Parathyroid adenoma (tissue), 2 donors: ENCODE measurements around the gene CYP26B1.

Source experiments
- H2AFZ ChIP-seq: fragments of 300-600 bp; sonication (generic); one replicate; pipeline ENCODE4 v1.7.0; 2017; ENCODE audit warnings: antibody characterized with exemption, mild to moderate bottlenecking
- H3K27ac ChIP-seq: fragments of 300-600 bp; sonication (generic); one replicate; pipeline ENCODE4 v1.7.0; 2017
- H3K27me3 ChIP-seq: fragments of 300-600 bp; sonication (generic); one replicate; pipeline ENCODE4 v1.7.0; 2017; ENCODE audit warnings: low read length; ENCODE audit not compliant: control insufficient read depth, insufficient read depth
- H3K36me3 ChIP-seq: fragments of 300-600 bp; sonication (generic); one replicate; pipeline ENCODE4 v1.7.0; 2017; ENCODE audit warnings: low read length; ENCODE audit not compliant: control insufficient read depth, insufficient read depth
- H3K4me1 ChIP-seq: fragments of 300-600 bp; sonication (generic); one replicate; pipeline ENCODE4 v1.7.0; 2017; ENCODE audit warnings: control low read depth
- H3K4me2 ChIP-seq: fragments of 300-600 bp; sonication (generic); one replicate; pipeline ENCODE4 v1.7.0; 2017; ENCODE audit warnings: low read length
- H3K4me3 ChIP-seq: fragments of 300-600 bp; sonication (generic); one replicate; pipeline ENCODE4 v1.7.0; 2017; ENCODE audit warnings: low read depth, low read length
- H3K79me2 ChIP-seq: fragments of 300-600 bp; sonication (generic); one replicate; pipeline ENCODE4 v1.7.0; 2017; ENCODE audit warnings: control low read depth
- H3K9ac ChIP-seq: fragments of 300-600 bp; sonication (generic); one replicate; pipeline ENCODE4 v1.7.0; 2017; ENCODE audit warnings: mild to moderate bottlenecking
- H3K9me3 ChIP-seq: fragments of 300-600 bp; sonication (generic); one replicate; pipeline ENCODE4 v1.7.0; 2017; ENCODE audit warnings: low read length; ENCODE audit not compliant: control insufficient read depth
- CTCF ChIP-seq: fragments of 300-600 bp; sonication (generic); IDR thresholded peaks from one replicate; pipeline ENCODE4 v1.7.0; 2017; ENCODE audit warnings: antibody characterized with exemption, mild to moderate bottlenecking
- donor health status: primary hyperparathyroidism.

Gene CYP26B1

GRCh38 chr2:72141032-72141645 lies 6.5 kb downstream of the CYP26B1 start:
- H3K4me3 ChIP-seq = no peak overlapping the region
- TF ChIP-seq CTCF = no peak
- peaks cover 3% of the 10 kb centered on the region for H3K4me1 ChIP-seq
- no peak overlapping the region for H3K9ac ChIP-seq
- no peaks in the 10 kb centered on the region for H3K79me2 ChIP-seq
- no peak overlapping the region for H3K4me2 ChIP-seq
- H2AFZ ChIP-seq = no peak overlapping the region
- no peak overlapping the region for H3K27ac ChIP-seq
- no peaks in the 10 kb centered on the region for H3K27me3 ChIP-seq
- no peaks in the 10 kb centered on the region for H3K36me3 ChIP-seq
- H3K9me3 ChIP-seq = no peaks in the 10 kb centered on the region

- Histone ChIP-seq H3K9me3 (no peaks in the 10 kb centered on the region), H3K4me3 (no peak overlapping the region), H3K4me2 (no peak overlapping the region), H3K36me3 (no peaks in the 10 kb centered on the region), H3K9ac (no peak overlapping the region), H3K27ac (no peak overlapping the region), H3K27me3 (no peaks in the 10 kb centered on the region), H3K79me2 (no peaks in the 10 kb centered on the region), H3K4me1 (peaks cover 3% of the 10 kb centered on the region), H2AFZ (no peak overlapping the region)
- no peak for TF ChIP-seq CTCF
Measured at GRCh38 chr2:72140621-72140960, 7.1 kb downstream of the CYP26B1 start.

- H2AFZ ChIP-seq = no peak overlapping the region
- H3K4me1 ChIP-seq = peaks cover 3% of the 10 kb centered on the region
- no peaks in the 10 kb centered on the region for H3K9me3 ChIP-seq
- H3K27me3 ChIP-seq = no peaks in the 10 kb centered on the region
- no peak overlapping the region for H3K4me3 ChIP-seq
- H3K79me2 ChIP-seq = no peaks in the 10 kb centered on the region
- TF ChIP-seq CTCF = no peak
- no peaks in the 10 kb centered on the region for H3K36me3 ChIP-seq
- H3K4me2 ChIP-seq = no peak overlapping the region
- no peak overlapping the region for H3K9ac ChIP-seq
- no peak overlapping the region for H3K27ac ChIP-seq
Measured at GRCh38 chr2:72139874-72140620, 7.6 kb downstream of the CYP26B1 start.

- Histone ChIP-seq H3K9me3 (no peaks in the 10 kb centered on the region), H3K36me3 (no peaks in the 10 kb centered on the region), H2AFZ (no peak overlapping the region), H3K4me2 (no peak overlapping the region), H3K27ac (no peak overlapping the region), H3K79me2 (no peaks in the 10 kb centered on the region), H3K27me3 (no peaks in the 10 kb centered on the region), H3K4me1 (no peaks in the 10 kb centered on the region), H3K9ac (no peak overlapping the region), H3K4me3 (no peak overlapping the region)
- no peak for TF ChIP-seq CTCF
Measured at GRCh38 chr2:72139471-72139873, 8.2 kb downstream of the CYP26B1 start.

- Histone ChIP-seq H3K9me3 (no peaks in the 10 kb centered on the region), H3K4me2 (no peak overlapping the region), H3K36me3 (no peaks in the 10 kb centered on the region), H3K79me2 (no peaks in the 10 kb centered on the region), H3K4me1 (no peaks in the 10 kb centered on the region), H3K27me3 (no peaks in the 10 kb centered on the region), H2AFZ (no peak overlapping the region), H3K9ac (no peak overlapping the region), H3K4me3 (no peak overlapping the region), H3K27ac (no peak overlapping the region)
- no peak for TF ChIP-seq CTCF
Measured at GRCh38 chr2:72138921-72139381, 8.7 kb downstream of the CYP26B1 start.
